Type B pancreatic cell (in vitro differentiated cells): Measurements from ENCODE around the gene GBA2. TPM values are rescaled to one million over a fixed set of nuclear protein-coding genes. Genes with fewer than 3 reads are reported as not detected.

Experiments
- DNase-seq: peaks from one replicate; pipeline ENCODE4 v3.0.0; 2021; ENCODE audit warnings: mixed read lengths; ENCODE audit not compliant: unreplicated experiment; ENCODE audit errors: extremely low spot score
- H3K27ac Mint-ChIP-seq: 2 replicates; pipeline ENCODE4 v1.8.0; 2021; ENCODE audit warnings: mild to moderate bottlenecking, mixed read lengths
- H3K27me3 Mint-ChIP-seq: 2 replicates; pipeline ENCODE4 v1.8.0; 2021; ENCODE audit warnings: mixed read lengths
- H3K36me3 Mint-ChIP-seq: 2 replicates; pipeline ENCODE4 v1.8.0; 2021; ENCODE audit warnings: mixed read lengths
- H3K4me1 Mint-ChIP-seq: one replicate; pipeline ENCODE4 v1.8.0; 2021; ENCODE audit warnings: mixed read lengths; ENCODE audit not compliant: unreplicated experiment
- H3K4me3 Mint-ChIP-seq: 2 replicates; pipeline ENCODE4 v1.8.0; 2021; ENCODE audit warnings: mild to moderate bottlenecking, mixed read lengths
- H3K9me3 Mint-ChIP-seq: 2 replicates; pipeline ENCODE4 v1.8.0; 2021; ENCODE audit warnings: mixed read lengths
- CTCF ChIP-seq: fragments of 200-600 bp; sonication (generic); conservative IDR thresholded peaks from 2 replicates; pipeline ENCODE4 v1.5.0; 2021; ENCODE audit warnings: antibody characterized with exemption, mild to moderate bottlenecking
- total RNA-seq: library from RNA; stranded (reverse); gene quantifications from 2 replicates; pipeline ENCODE4 v1.2.1, GENCODE V29; 2021; ENCODE audit warnings: low replicate concordance

Gene GBA2
- total RNA-seq, 1 donor from 2014 or later, result 100 TPM

- H3K4me1 Mint-ChIP-seq, result peaks cover 27% of the 10 kb centered on the region
- no peak overlapping the region for H3K27ac Mint-ChIP-seq
- peaks cover 4% of the 10 kb centered on the region for H3K36me3 Mint-ChIP-seq
- peaks cover 7% of the 10 kb centered on the region for H3K27me3 Mint-ChIP-seq
- no peak for TF ChIP-seq CTCF
- peak overlapping the region; percentile 68 for H3K4me3 Mint-ChIP-seq
- H3K9me3 Mint-ChIP-seq, result no peaks in the 10 kb centered on the region
- DNase-seq, result no peak
Observed at GRCh38 chr9:35792024-35792813, 43.2 kb upstream of the GBA2 start.

DNA sequence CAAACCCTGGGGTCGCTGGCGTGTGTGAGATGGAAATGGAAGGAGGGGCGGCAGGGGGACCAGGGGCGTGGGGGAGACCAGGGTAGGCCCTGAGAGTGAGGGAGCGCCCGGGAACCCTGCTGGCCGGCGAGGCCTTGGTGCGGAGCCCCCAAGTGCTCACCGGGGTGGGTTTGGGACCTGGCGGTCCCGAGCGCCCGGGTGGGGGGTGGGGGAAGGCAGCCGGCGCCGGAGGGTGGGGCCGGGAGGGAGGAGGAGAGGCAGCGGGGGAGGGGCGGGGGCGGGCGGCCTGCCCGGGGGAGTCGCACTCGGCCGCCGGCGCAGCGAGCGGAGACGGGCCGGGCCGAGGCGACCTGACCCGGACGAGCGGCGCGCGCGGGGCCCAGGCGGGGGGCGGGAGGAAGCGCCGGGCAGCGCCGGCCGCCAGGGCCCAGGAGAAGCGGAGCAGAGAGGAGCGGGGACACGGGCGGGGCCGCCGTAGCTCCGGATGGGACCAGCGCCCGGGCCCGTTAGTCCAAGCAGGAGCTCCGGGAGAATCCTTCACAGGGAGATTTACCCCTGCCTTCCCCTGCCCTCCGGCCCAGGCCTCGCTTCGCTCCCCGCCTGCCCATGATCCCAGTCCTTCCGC, 42.4 kb upstream of the GBA2 start, which contains the start of gene NPR2:
Gene NPR2, plus strand, starts transcription at position 295 of the 625 bp plus-strand sequence. CDS start 818 bp downstream, outside the sequence.
- Mint-ChIP-seq H3K4me3 (peak within 1 kb of the TSS; percentile 85), H3K4me1 (peaks cover 27% of the 10 kb centered on the region), H3K9me3 (no peaks in the 10 kb centered on the region), H3K27me3 (peaks cover 7% of the 10 kb centered on the region), H3K36me3 (peaks cover 4% of the 10 kb centered on the region), H3K27ac (peak within 1 kb of the TSS; percentile 74)
- DNase-seq, result no peak
- TF ChIP-seq CTCF, result no peak

DNA sequence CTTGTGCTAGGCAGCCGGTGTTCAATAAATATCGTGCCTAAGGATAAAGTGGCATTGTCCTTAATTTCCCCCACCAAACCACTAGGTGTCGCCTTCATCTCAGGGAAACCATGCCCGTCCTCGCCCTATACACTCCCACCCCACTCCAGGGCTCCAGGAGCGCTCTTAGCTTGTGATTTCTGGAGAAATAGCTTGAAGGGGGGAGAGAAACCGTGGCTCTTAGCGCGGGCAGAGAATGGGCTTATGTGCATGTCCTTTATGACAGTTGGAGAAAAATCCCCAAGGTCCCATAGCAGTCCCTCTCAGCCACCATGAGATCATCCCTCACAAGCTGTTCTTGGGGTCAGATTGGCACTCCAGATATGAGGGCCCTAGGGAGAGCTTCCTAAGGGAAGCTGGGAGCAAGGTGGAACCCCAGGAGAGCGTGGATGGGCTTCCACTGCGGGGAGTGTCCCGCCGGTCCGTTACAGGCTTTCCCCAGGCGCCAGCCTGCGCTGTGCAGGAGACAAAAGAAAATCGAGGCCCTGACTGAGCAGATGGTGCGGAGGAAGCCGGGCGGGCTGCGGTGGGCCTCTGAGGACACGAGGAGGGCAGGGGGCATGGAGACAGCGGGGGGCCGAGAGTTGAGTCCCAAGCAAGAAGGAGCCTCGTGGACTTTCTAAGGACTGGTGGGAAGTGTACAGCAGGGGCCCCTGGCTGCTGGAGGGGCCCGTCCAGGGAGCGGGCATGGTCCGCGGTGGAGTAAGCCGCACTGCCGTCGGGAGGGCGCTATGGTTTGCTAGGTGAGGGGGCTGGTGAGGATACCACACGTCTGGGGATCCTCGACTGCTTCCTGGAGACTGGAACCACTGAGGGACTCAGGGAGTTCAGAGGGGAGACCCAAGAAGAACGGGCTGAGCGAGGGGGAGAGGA, 41.6 kb upstream of the GBA2 start:
- peaks cover 4% of the 10 kb centered on the region for H3K36me3 Mint-ChIP-seq
- H3K27me3 Mint-ChIP-seq, result peaks cover 7% of the 10 kb centered on the region
- peak overlapping the region; percentile 74 for H3K27ac Mint-ChIP-seq
- no peaks in the 10 kb centered on the region for H3K9me3 Mint-ChIP-seq
- peak overlapping the region; percentile 85 for H3K4me3 Mint-ChIP-seq
- peak; percentile 75 for DNase-seq
- peaks cover 27% of the 10 kb centered on the region for H3K4me1 Mint-ChIP-seq
- TF ChIP-seq CTCF, result peak; percentile 90

- peak overlapping the region; percentile 85 for H3K4me3 Mint-ChIP-seq
- H3K27ac Mint-ChIP-seq, result peak overlapping the region; percentile 74
- TF ChIP-seq CTCF, result no peak
- no peak for DNase-seq
- H3K36me3 Mint-ChIP-seq, result peaks cover 4% of the 10 kb centered on the region
- peaks cover 7% of the 10 kb centered on the region for H3K27me3 Mint-ChIP-seq
- no peaks in the 10 kb centered on the region for H3K9me3 Mint-ChIP-seq
- peaks cover 23% of the 10 kb centered on the region for H3K4me1 Mint-ChIP-seq
Observed at GRCh38 chr9:35790025-35790384, 41.0 kb upstream of the GBA2 start.

DNA sequence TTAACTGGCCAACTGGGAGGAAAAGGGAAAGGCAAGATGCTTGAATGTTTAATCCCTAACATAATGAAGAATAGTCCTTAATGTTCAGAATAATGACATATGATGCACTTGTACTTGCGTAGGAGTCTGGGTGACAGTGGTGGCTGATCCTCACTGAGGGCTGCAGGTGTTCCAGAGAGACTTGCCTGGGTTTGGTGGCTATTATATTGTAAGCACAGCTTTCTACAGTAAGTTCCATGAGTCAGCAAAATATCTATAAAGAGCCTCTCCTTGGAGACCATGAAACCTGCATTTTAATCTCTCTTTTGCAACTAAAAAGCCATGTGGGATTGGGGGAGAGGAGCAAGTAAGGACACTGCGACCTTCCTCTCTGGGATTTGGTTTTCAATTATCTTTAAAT, 40.5 kb upstream of the GBA2 start:
- TF ChIP-seq CTCF, result no peak
- H3K27ac Mint-ChIP-seq, result no peak overlapping the region
- H3K4me1 Mint-ChIP-seq, result peaks cover 21% of the 10 kb centered on the region
- H3K27me3 Mint-ChIP-seq, result peaks cover 7% of the 10 kb centered on the region
- no peak for DNase-seq
- no peak overlapping the region for H3K4me3 Mint-ChIP-seq
- H3K9me3 Mint-ChIP-seq, result no peaks in the 10 kb centered on the region
- peaks cover 4% of the 10 kb centered on the region for H3K36me3 Mint-ChIP-seq
